K562 (cell line): ENCODE results near the gene PRMT3. TPM values are rescaled to one million over a fixed set of nuclear protein-coding genes. Genes with fewer than 3 reads are reported as not detected.
A peak's percentile ranks its signal among the peaks of the same experiment; 100 is the strongest.

Experiments
- CTCFL ChIP-seq: IDR thresholded peaks from 2 replicates; pipeline ENCODE4 v1.6.1; 2011; ENCODE audit warnings: borderline replicate concordance, low read depth, mild to moderate bottlenecking, moderate library complexity, low read length; ENCODE audit not compliant: insufficient read depth, poor library complexity, severe bottlenecking
- ELK3 ChIP-seq: fragments of 450-650 bp; formaldehyde crosslinking; IDR thresholded peaks from 2 replicates; pipeline ENCODE4 v1.4.0; 2020; ENCODE audit warnings: mild to moderate bottlenecking
- KDM5B ChIP-seq: fragments of 200-600 bp; sonication (generic); IDR thresholded peaks from 2 replicates; pipeline ENCODE4 v1.6.1; 2012; ENCODE audit warnings: low read depth, mild to moderate bottlenecking, moderate library complexity, low read length, control low read depth, inconsistent platforms; ENCODE audit not compliant: insufficient replicate concordance
- MBD1 ChIP-seq: fragments of 250-450 bp; sonication (Bioruptor Pico); IDR thresholded peaks from 2 replicates; pipeline ENCODE4 v1.8.0; 2022; ENCODE audit warnings: inconsistent platforms
- POU5F1 ChIP-seq: fragments of 150-350 bp; IDR thresholded peaks from 2 replicates; pipeline ENCODE4 v1.6.1; 2014; ENCODE audit warnings: borderline replicate concordance, low read length, low read depth, mild to moderate bottlenecking; ENCODE audit not compliant: partially characterized antibody
- PRMT5 ChIP-seq: sonication (generic); formaldehyde crosslinking; IDR thresholded peaks from 2 replicates; pipeline ENCODE4 v1.5.0; 2020; ENCODE audit warnings: missing genetic modification reagents
- RAD21 ChIP-seq, 2 experiments: fragments of 250-450 bp in 1 of 2; fragments of 450-650 bp in 1 of 2; sonication (Bioruptor Pico) in 1 of 2; formaldehyde crosslinking in 1 of 2; IDR thresholded peaks in 1 of 2; conservative IDR thresholded peaks in 1 of 2; 2 replicates each; pipeline versions ENCODE4 v1.4.0 to v1.8.0; 2020 to 2022; ENCODE audit warnings: mild to moderate bottlenecking in 2 of 2, moderate library complexity in 1 of 2
- SMC3 ChIP-seq: conservative IDR thresholded peaks from 2 replicates; pipeline ENCODE4 v1.6.1; 2011; ENCODE audit warnings: low read depth, low read length, improper control_type of control experiment; ENCODE audit not compliant: insufficient read depth
- TRIM24 ChIP-seq, 2 experiments: fragments of 450-650 bp; IDR thresholded peaks; 2 replicates each; pipeline ENCODE4 v1.6.1; 2016
- ZBTB40 ChIP-seq, 2 experiments: fragments of 450-650 bp in 1 of 2; sonication (generic) in 1 of 2; formaldehyde crosslinking in 1 of 2; IDR thresholded peaks; 2 replicates each; pipeline versions ENCODE4 v1.7.1 to v1.9.0; 2016 to 2022; ENCODE audit warnings: inconsistent platforms in 1 of 2, mild to moderate bottlenecking in 1 of 2, missing genetic modification reagents in 1 of 2
- polyA plus RNA-seq, 8 experiments: library from polyadenylated mRNA; depleted of rRNA in 4 of 8; stranded (reverse) in 5 of 8; unstranded in 3 of 8; fragments of >200 nt; fragmentation: Nextera tagmentation in 2 of 8; fragmentation: Illumina TruSeq in 1 of 8; extraction: Ambion mirVana in 2 of 8; extraction: Trizol in 1 of 8; gene quantifications; 2 replicates each; pipeline versions ENCODE4 v1.2.1 to v1.2.3, GENCODE V29; 2011 to 2014; ENCODE audit warnings: inconsistent platforms in 1 of 8, missing spikeins in 1 of 8
- total RNA-seq, 7 experiments: library from RNA; depleted of rRNA in 6 of 7; stranded (reverse); fragments of >200 nt in 6 of 7; fragmentation: Illumina TruSeq in 2 of 7; extraction: Trizol in 2 of 7; gene quantifications; 2 replicates each; pipeline versions ENCODE4 v1.2.1 to v1.2.3, GENCODE V29; 2011 to 2021; ENCODE audit warnings: low replicate concordance in 1 of 7

Gene PRMT3
- total and polyA plus RNA-seq, 9 of the 15 experiments (the other 6 are each of a cell fraction or from before 2014, with no cell fraction given), result 24.0 to 62.1 (median 44.7) TPM

GRCh38 chr11:20355221-20356219 is 32.0 kb upstream of the PRMT3 start (continued):
- TF ChIP-seq ZBTB40 (IDR thresholded peaks at IDR 0.05) (no peak), ZBTB40 (CRISPR knock-in tag; IDR thresholded peaks at IDR 0.05) (no peak), SMC3 (0 out of 2 replicates have a peak, but pooled peaks have one; percentile 24), TRIM24 (IDR thresholded peaks at IDR 0.05) (no peak), POU5F1 (no peak), CTCFL (peak; percentile 23), PRMT5 (no peak), RAD21 (CRISPR knock-in tag; conservative IDR thresholded peaks at IDR 0.05 in 1 of 2, IDR thresholded peaks at IDR 0.05 in 1 of 2) (peak; percentile 10 to 40; a peak in 2 of 4 replicates), KDM5B (no peak), MBD1 (CRISPR knock-in tag) (no peak), ELK3 (no peak)
